Liver (tissue), 2 donors: Measurements from ENCODE around the gene SGSM1.

Experiments
- REST ChIP-seq: IDR thresholded peaks from 2 replicates; pipeline ENCODE4 v1.6.1; 2016; ENCODE audit warnings: antibody characterized with exemption, mild to moderate bottlenecking
- YY1 ChIP-seq: IDR thresholded peaks from 2 replicates; pipeline ENCODE4 v1.6.1; 2016; ENCODE audit warnings: antibody characterized with exemption, mild to moderate bottlenecking
- TF ChIP-seq, protein P1 (sequence below): fragments of 150-350 bp; IDR thresholded peaks from 2 replicates; pipeline ENCODE4 v1.5.1; 2017; ENCODE audit warnings: improper control_type of control experiment, low read depth, low read length; ENCODE audit not compliant: missing input control
- donor health status: healthy.

DNA sequence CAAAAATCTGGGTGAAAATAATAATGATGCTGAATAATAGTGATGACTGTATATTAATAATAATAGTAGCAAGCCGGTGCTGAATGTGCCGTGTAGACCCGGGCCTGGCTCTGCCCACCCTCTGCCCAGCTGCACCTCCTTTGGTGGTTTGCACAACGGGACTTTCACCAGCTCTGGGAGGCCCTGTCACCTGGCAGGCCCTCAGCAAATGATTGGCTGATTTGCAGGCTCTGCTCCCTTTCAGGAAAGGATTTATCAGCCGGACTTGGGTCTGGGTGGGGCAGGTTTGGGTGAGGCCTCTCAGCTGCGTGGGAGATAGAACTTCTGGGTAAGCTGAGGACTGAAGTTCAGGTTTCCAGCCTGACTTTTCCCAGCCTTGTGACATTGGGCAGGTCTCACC lies 167.9 kb downstream of the SGSM1 start:
- TF ChIP-seq REST, result no peak
- TF ChIP-seq, protein P1, sequence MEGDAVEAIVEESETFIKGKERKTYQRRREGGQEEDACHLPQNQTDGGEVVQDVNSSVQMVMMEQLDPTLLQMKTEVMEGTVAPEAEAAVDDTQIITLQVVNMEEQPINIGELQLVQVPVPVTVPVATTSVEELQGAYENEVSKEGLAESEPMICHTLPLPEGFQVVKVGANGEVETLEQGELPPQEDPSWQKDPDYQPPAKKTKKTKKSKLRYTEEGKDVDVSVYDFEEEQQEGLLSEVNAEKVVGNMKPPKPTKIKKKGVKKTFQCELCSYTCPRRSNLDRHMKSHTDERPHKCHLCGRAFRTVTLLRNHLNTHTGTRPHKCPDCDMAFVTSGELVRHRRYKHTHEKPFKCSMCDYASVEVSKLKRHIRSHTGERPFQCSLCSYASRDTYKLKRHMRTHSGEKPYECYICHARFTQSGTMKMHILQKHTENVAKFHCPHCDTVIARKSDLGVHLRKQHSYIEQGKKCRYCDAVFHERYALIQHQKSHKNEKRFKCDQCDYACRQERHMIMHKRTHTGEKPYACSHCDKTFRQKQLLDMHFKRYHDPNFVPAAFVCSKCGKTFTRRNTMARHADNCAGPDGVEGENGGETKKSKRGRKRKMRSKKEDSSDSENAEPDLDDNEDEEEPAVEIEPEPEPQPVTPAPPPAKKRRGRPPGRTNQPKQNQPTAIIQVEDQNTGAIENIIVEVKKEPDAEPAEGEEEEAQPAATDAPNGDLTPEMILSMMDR, result no peak
- no peak for TF ChIP-seq YY1
